Lung microvascular endothelial cell (primary cell): ENCODE data around the gene MARCHF3. TPM values are rescaled to one million over a fixed set of nuclear protein-coding genes. Genes with fewer than 3 reads are reported as not detected.
"Not testable (repeated sequence)": the region's sequence is repeated elsewhere in the genome, so short reads cannot be mapped to it uniquely, and the experiment has no call there.

ENCODE experiments used
- DNase-seq, 2 donors: peaks; one replicate each; pipeline versions ENCODE4 v3.0.0 to v3.0.0-alpha.2; 2010; ENCODE audit warnings: low read depth in 2 of 2
- total RNA-seq: library from RNA; depleted of rRNA; stranded (reverse); fragments of >200 nt; gene quantifications from 2 replicates; pipeline ENCODE4 v1.2.1, GENCODE V29; 2014

Gene MARCHF3
- total RNA-seq, 1 donor from 2014 or later = 112 TPM

DNA sequence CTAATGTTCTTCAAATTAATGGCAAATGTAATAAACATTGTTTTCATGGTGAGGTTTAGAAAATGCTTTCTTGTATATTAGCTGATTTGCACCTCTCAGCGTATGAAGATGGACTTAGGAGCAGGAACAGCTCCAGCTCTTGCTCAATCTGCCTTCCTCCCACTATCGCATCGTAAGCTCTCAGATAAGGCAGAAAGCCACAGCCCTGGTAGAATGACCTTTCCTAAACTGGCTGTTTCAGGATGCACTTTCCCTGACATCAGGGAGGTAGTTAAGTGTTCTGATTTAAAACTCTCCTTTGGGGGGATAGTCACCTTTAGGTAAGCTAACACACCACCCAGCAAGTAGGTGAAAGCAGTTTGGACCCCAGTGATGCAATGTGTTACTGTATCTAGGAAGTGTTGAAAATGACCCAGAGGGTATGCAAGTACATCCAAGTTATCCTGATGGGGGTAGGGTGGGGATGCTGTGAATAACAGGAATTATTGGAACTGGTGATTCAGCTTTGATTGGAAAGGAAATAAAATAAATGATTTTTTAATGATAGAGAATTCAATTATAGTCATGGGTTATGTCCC is 181.2 kb downstream of the MARCHF3 start:
- peak in 1 of 2 donors; percentile 26 for DNase-seq

DNA sequence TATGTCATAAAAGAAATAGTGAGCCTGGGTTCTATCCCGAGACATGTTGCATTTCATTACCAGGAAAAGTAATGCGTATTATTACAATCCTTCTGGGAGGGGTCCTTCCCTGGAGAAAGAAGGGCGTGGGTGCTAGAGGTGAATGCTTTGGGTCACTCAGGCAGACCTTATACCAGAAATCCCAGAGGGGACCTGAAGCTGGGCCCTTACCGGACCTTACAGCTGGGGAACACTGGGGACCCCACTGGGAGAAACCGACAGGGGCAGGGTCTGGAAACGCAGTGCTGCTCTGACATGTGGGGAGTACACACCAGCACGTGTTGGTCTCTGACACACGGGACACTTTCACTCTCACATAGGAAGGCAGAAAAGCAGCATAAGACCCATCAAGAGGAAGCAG is 182.1 kb downstream of the MARCHF3 start:
- DNase-seq = peak in 1 of 2 donors; percentile 37

DNA sequence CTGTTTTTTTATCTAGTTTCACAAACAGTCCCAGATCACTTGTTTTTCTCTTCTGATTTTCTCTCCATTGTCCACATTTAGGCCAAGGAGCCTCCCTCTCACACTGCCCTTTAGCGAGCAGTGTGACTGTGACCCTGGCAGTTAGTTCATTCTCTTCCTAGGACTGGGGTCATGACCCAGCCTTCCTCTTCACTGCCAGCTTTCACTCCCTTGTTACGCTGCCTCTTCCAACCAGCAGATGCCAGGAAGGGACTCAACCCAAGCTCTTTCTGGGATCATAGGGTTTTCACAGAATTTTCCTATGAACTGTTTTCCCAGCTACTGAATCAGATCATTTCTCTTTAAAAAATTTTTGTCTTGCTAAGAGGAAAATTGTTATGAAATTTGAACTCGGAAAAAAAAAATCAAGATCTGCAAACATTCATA is 182.5 kb downstream of the MARCHF3 start:
- DNase-seq = peak; percentile 20 to 66

DNA sequence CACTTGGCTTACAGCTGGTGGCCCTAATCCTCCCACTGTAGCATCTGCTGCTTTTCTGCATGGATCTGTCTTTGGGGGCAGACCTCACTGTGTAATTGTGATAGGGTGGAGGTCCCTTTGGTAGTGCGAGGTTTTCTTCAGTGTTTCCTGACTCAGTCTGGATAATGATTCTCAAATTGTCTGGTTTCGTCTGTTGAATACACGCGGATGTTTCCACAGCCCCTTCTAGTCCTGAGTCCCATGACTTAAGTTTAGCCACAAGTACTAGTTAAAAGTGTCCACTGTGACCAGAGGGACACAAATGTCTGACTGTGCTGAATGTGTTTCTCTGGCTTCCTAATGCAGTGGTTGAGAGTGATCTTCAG is 182.9 kb downstream of the MARCHF3 start:
- no peak for DNase-seq

DNA sequence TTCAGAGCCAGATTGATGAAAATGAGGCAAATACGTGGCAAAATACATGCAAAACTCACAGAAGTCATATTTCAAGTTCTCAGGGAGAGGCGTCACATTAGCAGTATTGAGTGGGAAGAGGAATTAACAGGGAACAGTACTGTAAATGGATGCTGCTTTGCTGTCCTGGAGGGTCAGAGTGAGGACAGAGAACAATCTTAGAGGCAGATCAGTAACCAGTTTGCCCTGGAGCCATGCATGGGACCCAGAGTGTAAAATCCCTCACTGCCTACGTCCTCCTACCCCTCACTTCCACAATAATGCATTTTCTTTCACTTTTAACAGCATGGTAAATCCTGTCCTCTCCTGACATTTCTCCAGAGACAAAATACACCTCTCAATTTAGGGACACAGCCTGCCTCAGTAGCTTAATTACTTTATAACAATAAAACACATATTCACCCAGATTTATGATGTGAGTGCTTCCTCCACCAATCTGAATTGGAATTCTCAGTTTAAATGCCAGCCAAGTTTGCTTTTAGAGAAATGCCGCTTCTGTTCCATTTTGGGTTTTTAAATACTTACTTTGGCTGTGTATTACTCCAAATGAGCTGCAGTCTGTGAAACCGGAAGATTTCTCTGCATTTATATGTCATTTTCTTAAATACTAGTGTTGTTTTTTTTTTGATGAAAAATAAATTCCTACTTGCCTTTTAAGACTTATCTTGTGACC is 183.5 kb downstream of the MARCHF3 start:
- DNase-seq = no peak

DNA sequence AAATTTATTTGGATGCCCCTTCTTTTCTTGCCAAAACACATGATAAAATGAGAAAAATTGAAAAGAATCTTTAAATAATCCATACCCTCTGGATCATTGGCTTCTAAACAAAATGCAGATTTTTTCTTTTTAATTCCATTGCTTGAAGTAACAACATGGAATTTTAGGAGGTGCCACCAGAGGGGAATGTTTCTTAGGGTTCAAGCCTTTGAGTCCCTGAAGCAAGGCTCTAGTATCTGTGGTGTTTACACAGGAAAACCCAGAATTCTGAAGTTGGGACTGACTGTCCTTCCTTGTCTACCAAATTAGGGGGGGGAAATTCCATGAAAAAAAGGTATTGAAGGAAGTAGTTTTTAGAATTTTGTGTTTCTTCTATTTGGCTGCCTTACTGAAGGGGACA is 184.0 kb downstream of the MARCHF3 start:
- DNase-seq = peak in 1 of 2 donors; percentile 59

DNA sequence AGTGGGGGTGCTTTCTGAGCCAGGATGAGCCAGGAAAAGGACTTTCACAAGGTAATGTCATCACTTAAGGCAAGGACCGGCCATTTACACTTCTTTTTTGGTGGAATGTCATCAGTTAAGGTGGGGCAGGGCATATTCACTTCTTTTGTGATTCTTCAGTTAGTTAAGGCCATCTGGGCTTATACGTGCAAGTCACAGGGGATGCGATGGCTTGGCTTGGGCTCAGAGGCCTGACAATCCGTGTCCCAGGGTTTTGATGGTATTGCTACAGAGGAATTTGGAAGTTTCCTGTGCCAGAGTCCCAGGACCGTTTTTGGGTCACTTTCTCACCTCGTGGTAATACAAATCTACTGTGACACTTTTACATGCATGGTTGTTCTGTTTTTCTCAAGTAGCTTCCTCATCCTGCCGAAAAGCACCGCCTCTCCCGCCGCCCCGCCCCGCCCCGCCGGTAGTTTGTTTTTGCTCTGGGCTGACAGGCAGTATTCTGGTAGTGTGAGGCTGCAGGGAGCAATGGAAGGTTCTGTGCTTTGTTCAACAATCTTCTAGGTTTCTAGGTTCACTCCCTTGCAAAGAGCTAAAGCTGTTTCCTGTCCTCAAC is 184.8 kb downstream of the MARCHF3 start:
- peak; percentile 36 to 48 for DNase-seq

DNA sequence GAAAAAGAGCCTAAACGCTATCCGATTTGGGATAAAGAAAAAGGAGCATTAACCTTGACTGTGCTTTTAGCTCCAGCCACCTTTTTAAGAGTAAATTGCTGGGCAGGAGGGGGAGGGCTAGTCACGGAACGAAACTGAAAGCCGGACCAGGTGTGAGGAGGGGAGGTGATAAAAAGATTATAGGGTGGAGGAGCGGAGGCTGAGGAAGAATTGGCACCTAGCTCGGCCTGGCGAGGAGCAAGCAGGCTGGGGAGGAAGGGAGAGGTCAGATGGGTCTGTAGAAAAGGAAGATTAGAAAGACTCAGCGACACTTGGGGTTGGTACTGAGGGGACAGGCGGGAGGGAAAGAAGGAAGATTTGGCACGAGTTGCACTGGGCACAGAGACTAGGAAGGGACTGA is 187.0 kb downstream of the MARCHF3 start:
- DNase-seq = not testable (repeated sequence)

DNA sequence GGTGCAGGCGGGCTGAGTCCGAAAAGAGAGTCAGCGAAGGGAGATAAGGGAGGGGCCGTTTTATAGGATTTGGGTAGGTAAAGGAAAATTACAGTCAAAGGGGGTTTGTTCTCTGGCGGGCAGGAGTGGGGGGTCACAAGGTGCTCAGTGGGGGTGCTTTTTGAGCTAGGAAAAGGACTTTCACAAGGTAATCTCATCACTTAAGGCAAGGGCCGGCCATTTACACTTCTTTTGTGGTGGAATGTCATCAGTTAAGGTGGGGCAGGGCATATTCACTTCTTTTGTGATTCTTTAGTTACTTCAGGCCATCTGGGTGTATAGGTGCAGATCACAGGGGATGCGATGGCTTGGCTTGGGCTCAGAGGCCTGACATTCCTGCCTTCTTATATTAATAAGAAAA is 191.0 kb downstream of the MARCHF3 start:
- not testable (repeated sequence) for DNase-seq

DNA sequence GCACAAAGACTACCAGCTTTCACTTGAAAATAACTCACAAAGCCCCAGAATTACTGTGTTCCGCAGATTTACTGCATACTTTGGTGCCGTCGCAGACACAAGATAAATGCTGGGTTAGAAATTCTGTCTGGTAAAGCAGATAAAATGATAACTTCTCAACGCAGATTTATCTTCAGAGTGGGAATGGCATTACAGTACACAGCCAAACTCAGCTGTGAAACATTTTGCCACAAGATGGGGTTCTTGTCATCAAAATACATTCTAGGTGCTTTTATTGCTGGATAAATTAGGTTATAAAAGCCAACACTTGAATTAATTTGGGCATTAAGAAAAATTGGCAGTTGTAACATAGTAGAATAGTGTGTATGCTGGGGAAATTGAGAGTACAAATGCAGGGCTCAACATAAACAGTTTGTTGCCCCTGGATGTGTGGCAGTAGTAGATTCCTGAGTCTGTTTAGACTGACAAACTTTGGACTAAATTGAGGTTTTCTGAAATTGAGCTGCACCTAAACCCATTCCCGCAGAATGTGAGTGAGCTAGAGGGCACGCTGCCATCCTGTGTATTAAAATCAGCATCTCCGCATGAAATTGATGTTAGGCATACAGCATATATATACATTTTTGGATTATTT is 192.3 kb downstream of the MARCHF3 start:
- peak; percentile 56 to 76 for DNase-seq

DNA sequence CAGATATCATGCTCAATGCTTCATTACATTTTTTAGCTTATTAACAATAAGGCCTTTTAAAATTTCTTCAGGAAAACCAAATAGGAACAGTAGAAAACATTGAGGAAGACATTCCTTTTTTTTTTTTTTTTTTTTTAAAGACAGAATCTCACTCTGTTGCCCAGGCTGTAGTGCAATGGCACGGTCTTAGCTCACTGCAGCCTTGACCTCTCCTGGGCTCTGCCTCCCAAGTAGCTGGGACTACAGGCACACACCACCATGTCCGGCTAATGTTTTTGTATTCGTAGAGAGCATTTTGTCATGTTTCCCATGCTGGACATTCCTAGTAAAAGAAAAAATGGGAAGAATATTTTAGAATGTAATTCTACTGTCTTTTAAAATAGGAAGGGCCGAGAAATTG is 193.1 kb downstream of the MARCHF3 start:
- no peak for DNase-seq

DNA sequence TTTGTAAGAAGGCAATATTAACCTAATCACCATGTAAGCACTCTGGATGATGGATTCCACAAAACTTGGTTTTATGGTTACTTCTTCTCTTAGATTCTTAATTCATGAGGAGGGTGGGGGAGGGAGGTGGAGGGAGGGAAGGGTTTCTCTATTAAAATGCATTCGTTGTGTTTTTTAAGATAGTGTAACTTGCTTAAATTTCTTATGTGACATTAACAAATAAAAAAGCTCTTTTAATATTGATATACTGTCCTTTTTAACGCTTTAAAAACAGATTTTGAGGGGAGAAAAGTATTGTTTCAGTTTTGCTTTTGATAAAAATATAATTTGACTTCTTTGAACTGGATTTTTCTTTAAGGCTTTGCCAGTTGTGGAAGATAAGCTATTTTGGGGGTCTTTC is 193.6 kb downstream of the MARCHF3 start:
- no peak for DNase-seq

DNA sequence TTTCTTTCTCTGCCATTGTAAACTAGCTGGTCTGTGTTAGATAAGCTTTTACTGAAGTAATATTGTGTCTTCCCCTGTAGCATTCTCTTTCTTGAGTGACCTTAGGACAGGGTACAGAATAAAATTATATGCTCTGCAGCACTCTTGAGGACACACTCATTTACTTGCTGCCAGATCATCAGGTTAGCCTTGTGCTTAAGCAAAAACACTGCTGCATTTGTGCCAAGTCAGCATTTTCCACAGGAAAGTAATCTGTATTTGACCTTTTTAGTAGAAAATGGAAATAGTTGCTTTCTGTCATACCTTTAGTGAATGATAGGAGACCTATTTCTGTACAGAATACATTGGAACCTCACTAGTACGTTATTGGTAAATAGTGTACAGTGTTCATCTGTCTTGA is 199.2 kb downstream of the MARCHF3 start:
- DNase-seq = peak in 1 of 2 donors; percentile 82

DNA sequence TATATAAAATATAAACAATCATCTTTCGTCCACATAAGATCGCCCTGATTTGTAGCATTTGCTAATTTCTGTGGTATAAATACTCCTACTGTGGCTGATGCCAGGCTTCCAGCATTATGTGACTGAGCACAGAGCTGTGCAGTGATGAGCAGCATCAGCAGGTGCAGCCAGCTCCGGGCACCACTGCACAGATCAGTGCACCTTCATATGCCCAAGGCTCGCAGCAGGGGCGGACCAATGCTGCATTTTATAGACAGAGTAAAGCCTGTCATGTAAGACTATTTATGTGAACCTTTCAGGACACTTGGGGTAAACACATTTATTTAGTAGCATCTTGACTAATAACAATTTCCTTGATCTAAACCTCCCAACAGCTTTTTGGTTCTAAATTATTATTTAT is 200.3 kb downstream of the MARCHF3 start:
- no peak for DNase-seq

DNA sequence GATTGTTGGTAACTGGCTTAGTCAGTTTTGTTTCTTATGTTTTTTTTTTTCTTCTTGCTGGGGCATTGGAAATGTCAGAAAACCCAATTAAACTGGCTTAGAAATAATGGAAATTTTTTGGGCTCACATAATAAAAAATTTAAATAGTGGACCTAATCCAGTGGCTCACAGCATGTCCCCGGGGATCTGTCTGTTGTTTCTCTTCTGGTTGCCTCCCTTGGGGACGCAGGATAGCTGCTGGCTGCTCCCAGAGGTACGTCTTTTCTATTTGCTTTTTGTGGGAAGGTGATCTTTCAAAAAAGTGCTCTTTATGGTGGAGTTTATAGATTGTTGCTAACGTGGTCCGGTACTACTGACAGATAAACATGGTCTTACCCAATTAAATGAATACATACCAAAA is 201.3 kb downstream of the MARCHF3 start:
- DNase-seq = no peak

DNA sequence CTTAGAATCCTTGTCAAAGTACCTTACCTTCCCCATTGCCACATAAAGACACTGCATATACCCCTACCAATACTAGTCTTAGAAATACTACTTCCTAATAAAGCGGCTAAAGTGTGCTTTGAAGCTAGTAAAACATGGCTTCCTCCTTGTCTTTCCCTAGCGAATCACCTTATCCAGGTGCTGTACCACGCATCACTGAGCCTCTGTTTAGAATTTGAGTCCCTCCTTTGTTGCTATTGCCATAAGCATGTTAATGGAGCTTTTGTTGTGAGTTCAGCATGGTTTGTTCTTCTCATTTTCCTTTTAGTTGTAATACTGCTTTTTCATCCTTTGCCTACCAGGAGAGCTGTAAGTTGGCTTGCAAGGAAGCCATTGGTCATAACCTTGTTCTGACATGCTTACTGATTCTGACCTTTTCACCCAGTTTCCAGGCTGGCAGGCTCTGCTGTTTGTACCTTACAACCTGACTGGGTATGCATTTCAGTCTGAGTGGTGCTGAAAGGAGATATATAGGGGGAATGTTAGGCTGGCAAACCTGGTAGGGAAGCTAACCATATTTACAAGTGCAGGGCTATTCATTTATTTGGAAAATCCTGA is 203.6 kb downstream of the MARCHF3 start:
- no peak for DNase-seq

DNA sequence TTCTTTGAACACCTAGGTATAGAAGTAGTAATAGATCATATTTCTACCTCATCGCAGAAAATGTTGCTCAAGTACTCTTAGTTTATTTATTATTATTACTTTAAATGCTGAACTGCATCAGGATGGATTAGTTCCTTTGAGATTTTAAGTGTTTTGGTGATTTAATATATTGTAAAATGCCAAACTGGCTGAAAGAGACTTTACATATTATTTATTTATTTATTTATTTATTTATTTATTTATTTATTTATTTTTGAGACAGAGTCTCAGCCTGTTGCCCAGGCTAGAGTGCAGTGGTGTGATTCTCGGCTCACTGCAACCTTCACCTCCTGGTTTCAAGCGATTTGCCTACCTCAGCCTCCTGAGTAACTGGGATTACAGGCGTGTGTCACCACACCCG is 211.1 kb downstream of the MARCHF3 start:
- DNase-seq = no peak

DNA sequence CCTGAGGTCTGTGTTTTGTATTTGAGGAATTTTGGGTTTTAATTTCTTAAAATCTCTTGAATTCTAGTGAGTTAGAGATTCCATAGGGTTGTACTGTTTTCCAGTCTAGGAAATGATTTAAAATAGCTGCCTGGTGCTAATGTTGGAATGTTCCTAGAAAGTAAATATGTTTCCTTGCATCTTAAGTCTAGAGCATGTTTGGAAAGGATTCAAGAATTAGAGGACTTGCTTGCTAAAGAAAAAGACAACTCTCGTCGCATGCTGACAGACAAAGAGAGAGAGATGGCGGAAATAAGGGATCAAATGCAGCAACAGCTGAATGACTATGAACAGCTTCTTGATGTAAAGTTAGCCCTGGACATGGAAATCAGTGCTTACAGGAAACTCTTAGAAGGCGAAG is 211.6 kb downstream of the MARCHF3 start:
- no peak for DNase-seq
